Activated CD4-positive, alpha-beta T cell treated with anti-CD3 and anti-CD28 coated beads for 36 hours (primary cell): Measurements from ENCODE around the gene KAZALD1. TPM values are rescaled to one million over a fixed set of nuclear protein-coding genes. Genes with fewer than 3 reads are reported as not detected.

Experiments
- ATAC-seq: fragments of 200-7000 bp; cut with Tn5 transposase; one replicate; pipeline ENCODE4 v1.10.0; 2021; ENCODE audit warnings: mild to moderate bottlenecking, moderate library complexity
- CTCF ChIA-PET: fragments of 350-600 bp; sonication (Branson Sonifier 250); formaldehyde crosslinking; loops from one replicate; lab custom pipeline; 2021; ENCODE audit warnings: antibody characterized with exemption; lab: Charles Lee
- POLR2A ChIA-PET: fragments of 350-600 bp; sonication (Branson Sonifier 250); formaldehyde crosslinking; loops from one replicate; lab custom pipeline; 2021; ENCODE audit warnings: antibody characterized with exemption, inconsistent platforms; lab: Charles Lee
- DNase-seq: peaks from one replicate; pipeline ENCODE4 v3.0.0-alpha.2; 2020
- H3K27ac Mint-ChIP-seq: one replicate; pipeline ENCODE4 v1.8.0; 2021; ENCODE audit warnings: mixed read lengths
- H3K27me3 Mint-ChIP-seq: one replicate; pipeline ENCODE4 v1.8.0; 2021; ENCODE audit warnings: mixed read lengths
- H3K36me3 Mint-ChIP-seq: one replicate; pipeline ENCODE4 v1.8.0; 2021; ENCODE audit warnings: low read depth, mixed read lengths
- H3K4me1 Mint-ChIP-seq: one replicate; pipeline ENCODE4 v1.8.0; 2021; ENCODE audit warnings: mixed read lengths
- H3K4me3 Mint-ChIP-seq: one replicate; pipeline ENCODE4 v1.8.0; 2021; ENCODE audit warnings: mild to moderate bottlenecking, moderate library complexity, mixed read lengths
- H3K9me3 Mint-ChIP-seq: one replicate; pipeline ENCODE4 v1.8.0; 2021; ENCODE audit warnings: low read depth, mixed read lengths
- intact Hi-C, 2 experiments: fragments of 100-400 bp; cut with DNase I in 1 of 2; cut with micrococcal nuclease in 1 of 2; formaldehyde crosslinking; loops; one replicate each; pipeline versions ENCODE4 v1.14.2 to v1.15.1; 2022 to 2024; cut with DNase I, micrococcal nuclease
- total RNA-seq, 2 experiments: library from RNA; stranded (reverse); gene quantifications; one replicate each; pipeline ENCODE4 v1.2.3, GENCODE V29; 2021

KAZALD1 gene
- total RNA-seq, 2 experiments from 2014 or later: 0.47 to 0.57 TPM

- H3K4me3 Mint-ChIP-seq: no peak overlapping the region
- H3K4me1 Mint-ChIP-seq: no peaks in the 10 kb centered on the region
- peaks cover 19% of the 10 kb centered on the region for H3K27me3 Mint-ChIP-seq
- DNase-seq (no peak), ATAC-seq (no peak)
- H3K36me3 Mint-ChIP-seq: no peaks in the 10 kb centered on the region
- CTCF ChIA-PET: interaction anchor here (0.6 to 1.3 kb wide), 4 partner anchors 9 to 349 kb away, joined by 3 to 5 read pairs (median 3); no protein-coding TSS in a partner anchor
- H3K27ac Mint-ChIP-seq: no peak overlapping the region
- intact Hi-C loops: no loop called here
- no peaks in the 10 kb centered on the region for H3K9me3 Mint-ChIP-seq
- POLR2A ChIA-PET: no interaction called here
Measured at GRCh38 chr10:101112799-101113594, 51.2 kb downstream of the KAZALD1 start.

GRCh38 chr10:101113890-101114403 is 52.2 kb downstream of the KAZALD1 start:
- no peak overlapping the region for H3K4me3 Mint-ChIP-seq
- DNase-seq (no peak), ATAC-seq (no peak)
- no peak overlapping the region for H3K27ac Mint-ChIP-seq
- no peaks in the 10 kb centered on the region for H3K9me3 Mint-ChIP-seq
- no peaks in the 10 kb centered on the region for H3K36me3 Mint-ChIP-seq
- intact Hi-C loops: no loop called here
- ChIA-PET CTCF (no interaction called here), POLR2A (no interaction called here)
- no peaks in the 10 kb centered on the region for H3K4me1 Mint-ChIP-seq
- H3K27me3 Mint-ChIP-seq: peaks cover 22% of the 10 kb centered on the region

- Mint-ChIP-seq H3K4me1 (no peaks in the 10 kb centered on the region), H3K36me3 (no peaks in the 10 kb centered on the region), H3K4me3 (no peak overlapping the region), H3K27ac (no peak overlapping the region), H3K27me3 (peaks cover 26% of the 10 kb centered on the region), H3K9me3 (no peaks in the 10 kb centered on the region)
- DNase-seq (no peak), ATAC-seq (no peak)
- CTCF ChIA-PET: interaction anchor here (0.7 to 2.2 kb wide), 2 partner anchors 19 to 261 kb away, joined by 5 to 11 read pairs; no protein-coding TSS in a partner anchor
- POLR2A ChIA-PET: no interaction called here
- intact Hi-C loops: no loop called here
Measured at GRCh38 chr10:101114646-101115045, 52.9 kb downstream of the KAZALD1 start.

Other genes starting within 250 kb of the KAZALD1 start
- 10 to 100 TPM; 30.9 to 34.3 TPM for gene SLF2, start 149.0 kb upstream of the KAZALD1 start, total RNA-seq
- gene SEMA4G, start 92.5 kb upstream of the KAZALD1 start, total RNA-seq: under 1 TPM; 0.62 to 0.84 TPM
- 10 to 100 TPM; 53.4 to 62.6 TPM for gene MRPL43, start 74.5 kb upstream of the KAZALD1 start, total RNA-seq
- 10 to 100 TPM; 13.8 to 17.9 TPM for gene TWNK, start 74.4 kb upstream of the KAZALD1 start, total RNA-seq
- 10 to 100 TPM; 14.8 to 15.7 TPM for gene LZTS2, start 62.2 kb upstream of the KAZALD1 start, total RNA-seq
- gene PDZD7, start 30.9 kb upstream of the KAZALD1 start, total RNA-seq: under 1 TPM; 0.28 to 0.32 TPM
- gene SFXN3, start 30.8 kb upstream of the KAZALD1 start, total RNA-seq: 10 to 100 TPM; 30.0 to 37.7 TPM
- not detected for gene TLX1, start 69.3 kb downstream of the KAZALD1 start, total RNA-seq
- gene LBX1, start 167.5 kb downstream of the KAZALD1 start, total RNA-seq: not detected